ENCODE measurements around the gene IL20RA.

IL20RA gene

DNA sequence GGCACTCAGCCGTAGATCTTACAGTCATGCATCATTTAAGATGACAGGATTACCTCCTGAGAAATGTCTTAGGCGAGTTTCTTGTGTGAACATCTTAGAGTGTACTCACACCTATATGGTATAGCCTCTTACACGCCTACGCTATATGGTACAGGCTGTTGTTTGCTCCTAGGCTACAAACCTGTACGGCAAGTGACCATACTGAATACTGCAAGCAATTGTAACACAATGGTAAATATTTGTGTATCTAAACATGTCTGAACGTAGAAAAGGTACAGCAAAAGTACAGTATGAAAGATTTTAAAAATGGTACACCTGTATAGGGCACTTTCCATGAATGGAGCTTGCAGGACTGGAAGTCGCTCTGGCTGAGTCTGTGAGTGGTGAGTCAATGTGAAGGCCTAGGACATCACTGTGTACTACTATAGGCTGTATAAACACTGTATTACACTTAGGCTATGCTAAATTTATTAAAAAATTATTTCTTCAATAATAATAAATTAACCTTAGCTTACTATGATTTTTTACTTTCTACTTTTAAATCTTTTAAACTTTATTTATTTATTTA, 541 bp upstream of the IL20RA start:
- no peaks in the 10 kb centered on the region for H3F3A ChIP-seq (ENCODE audit: control insufficient read depth, insufficient read depth)
- H3K4me3 ChIP-seq (ENCODE audit: low read length) = no peak overlapping the region
- no peaks in the 10 kb centered on the region for H3K36me3 ChIP-seq (ENCODE audit: control insufficient read depth, low read length)
- H3K9me3 ChIP-seq (ENCODE audit: control insufficient read depth, insufficient read depth, low read length) = no peaks in the 10 kb centered on the region
- H4K20me1 ChIP-seq (ENCODE audit: control insufficient read depth, insufficient read depth, low read depth, low read length) = no peaks in the 10 kb centered on the region
- no peak for TF ChIP-seq EZH2phosphoT487 (IDR thresholded peaks at IDR 0.05; ENCODE audit: borderline replicate concordance, low read length)
- TF ChIP-seq, protein P1, sequence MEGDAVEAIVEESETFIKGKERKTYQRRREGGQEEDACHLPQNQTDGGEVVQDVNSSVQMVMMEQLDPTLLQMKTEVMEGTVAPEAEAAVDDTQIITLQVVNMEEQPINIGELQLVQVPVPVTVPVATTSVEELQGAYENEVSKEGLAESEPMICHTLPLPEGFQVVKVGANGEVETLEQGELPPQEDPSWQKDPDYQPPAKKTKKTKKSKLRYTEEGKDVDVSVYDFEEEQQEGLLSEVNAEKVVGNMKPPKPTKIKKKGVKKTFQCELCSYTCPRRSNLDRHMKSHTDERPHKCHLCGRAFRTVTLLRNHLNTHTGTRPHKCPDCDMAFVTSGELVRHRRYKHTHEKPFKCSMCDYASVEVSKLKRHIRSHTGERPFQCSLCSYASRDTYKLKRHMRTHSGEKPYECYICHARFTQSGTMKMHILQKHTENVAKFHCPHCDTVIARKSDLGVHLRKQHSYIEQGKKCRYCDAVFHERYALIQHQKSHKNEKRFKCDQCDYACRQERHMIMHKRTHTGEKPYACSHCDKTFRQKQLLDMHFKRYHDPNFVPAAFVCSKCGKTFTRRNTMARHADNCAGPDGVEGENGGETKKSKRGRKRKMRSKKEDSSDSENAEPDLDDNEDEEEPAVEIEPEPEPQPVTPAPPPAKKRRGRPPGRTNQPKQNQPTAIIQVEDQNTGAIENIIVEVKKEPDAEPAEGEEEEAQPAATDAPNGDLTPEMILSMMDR (IDR thresholded peaks at IDR 0.05; ENCODE audit: low read depth, low read length, poor library complexity, severe bottlenecking) = no peak
- H3K4me1 ChIP-seq (ENCODE audit: control insufficient read depth, low read length) = no peaks in the 10 kb centered on the region
- H3K9me2 ChIP-seq (replicated peaks; ENCODE audit: control insufficient read depth, low read length) = no peaks in the 10 kb centered on the region
- H3K27me3 ChIP-seq (ENCODE audit: control insufficient read depth, low read length) = peaks cover 13% of the 10 kb centered on the region; the same call in 1 of the 2 replicates
- H3K4me2 ChIP-seq (ENCODE audit: low read length) = no peak overlapping the region
- H3K27ac ChIP-seq (ENCODE audit: low read depth, low read length) = no peak overlapping the region
- H3K79me2 ChIP-seq (ENCODE audit: control insufficient read depth, low read length) = no peaks in the 10 kb centered on the region

DNA sequence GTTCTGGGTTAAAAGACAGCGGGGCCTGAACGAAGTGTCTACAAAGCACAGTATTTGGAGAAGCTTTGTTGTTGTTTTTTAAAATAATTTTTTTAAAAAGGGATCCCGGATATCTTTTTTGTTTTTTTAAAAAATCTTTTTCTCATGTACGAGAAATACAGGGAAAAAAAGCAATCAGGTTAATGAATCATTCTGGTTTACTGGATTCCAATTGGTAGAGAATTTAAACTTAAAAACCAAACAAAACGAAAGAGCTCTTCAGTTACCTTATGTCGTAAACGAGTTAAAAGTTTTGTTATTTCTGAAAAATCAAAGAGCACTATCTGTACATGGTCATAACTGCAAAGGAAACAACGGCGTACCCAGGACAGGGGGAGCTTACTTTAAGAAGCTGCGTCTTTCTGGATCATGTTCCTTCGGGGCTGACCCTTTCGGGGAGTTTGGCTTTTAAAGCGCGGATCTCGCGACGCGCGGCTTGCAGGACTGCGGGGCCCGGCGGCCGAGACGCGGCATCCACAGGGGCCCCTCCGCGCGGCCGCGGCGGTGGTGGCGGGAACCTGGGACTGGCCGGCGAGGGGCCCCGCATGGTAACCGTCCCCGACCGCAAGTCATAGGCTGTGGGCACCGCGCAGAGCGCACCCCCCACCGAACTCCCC, 927 bp downstream of the IL20RA start:
- TF ChIP-seq EZH2phosphoT487 (IDR thresholded peaks at IDR 0.05; ENCODE audit: borderline replicate concordance, low read length) = no peak
- TF ChIP-seq, protein P1 (IDR thresholded peaks at IDR 0.05; ENCODE audit: low read depth, low read length, poor library complexity, severe bottlenecking) = no peak
- H3K9me3 ChIP-seq (ENCODE audit: control insufficient read depth, insufficient read depth, low read length) = no peaks in the 10 kb centered on the region
- H3K27ac ChIP-seq (ENCODE audit: low read depth, low read length) = no peak overlapping the region
- H4K20me1 ChIP-seq (ENCODE audit: control insufficient read depth, insufficient read depth, low read depth, low read length) = no peaks in the 10 kb centered on the region
- no peaks in the 10 kb centered on the region for H3K79me2 ChIP-seq (ENCODE audit: control insufficient read depth, low read length)
- H3K27me3 ChIP-seq (ENCODE audit: control insufficient read depth, low read length) = peaks cover 13% of the 10 kb centered on the region; the same call in 1 of the 2 replicates
- H3K4me3 ChIP-seq (ENCODE audit: low read length) = no peak overlapping the region
- H3K36me3 ChIP-seq (ENCODE audit: control insufficient read depth, low read length) = no peaks in the 10 kb centered on the region
- no peaks in the 10 kb centered on the region for H3K9me2 ChIP-seq (replicated peaks; ENCODE audit: control insufficient read depth, low read length)
- no peaks in the 10 kb centered on the region for H3K4me1 ChIP-seq (ENCODE audit: control insufficient read depth, low read length)
- H3K4me2 ChIP-seq (ENCODE audit: low read length) = no peak overlapping the region
- H3F3A ChIP-seq (ENCODE audit: control insufficient read depth, insufficient read depth) = no peaks in the 10 kb centered on the region

DNA sequence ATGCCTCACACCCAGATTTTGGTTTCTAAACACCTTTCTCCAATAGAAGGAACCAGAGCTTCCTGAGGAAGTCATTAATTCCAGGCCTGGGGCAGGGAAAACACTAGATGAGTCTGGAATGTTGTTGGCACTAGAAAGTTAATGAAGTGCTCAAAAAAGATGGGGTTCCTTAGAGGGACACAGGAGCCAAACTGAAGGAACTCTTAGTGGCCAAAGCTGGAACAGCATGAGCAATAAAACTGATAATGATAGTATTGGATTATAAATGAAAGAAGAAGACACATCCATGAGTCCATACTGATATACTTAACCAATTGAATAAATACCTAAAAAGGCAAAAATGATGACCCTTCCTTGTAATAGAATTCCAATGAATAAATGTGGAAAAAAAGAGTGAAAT, 4.4 kb downstream of the IL20RA start:
- no peaks in the 10 kb centered on the region for H4K20me1 ChIP-seq (ENCODE audit: control insufficient read depth, insufficient read depth, low read depth, low read length)
- H3K4me1 ChIP-seq (ENCODE audit: control insufficient read depth, low read length) = no peaks in the 10 kb centered on the region
- H3K4me3 ChIP-seq (ENCODE audit: low read length) = no peak overlapping the region
- no peaks in the 10 kb centered on the region for H3K36me3 ChIP-seq (ENCODE audit: control insufficient read depth, low read length)
- H3K9me3 ChIP-seq (ENCODE audit: control insufficient read depth, insufficient read depth, low read length) = no peaks in the 10 kb centered on the region
- H3K4me2 ChIP-seq (ENCODE audit: low read length) = no peak overlapping the region
- H3K27me3 ChIP-seq (ENCODE audit: control insufficient read depth, low read length) = 0 out of 2 replicates have a peak, but pooled peaks cover 7% of the 10 kb centered on the region
- no peaks in the 10 kb centered on the region for H3K9me2 ChIP-seq (replicated peaks; ENCODE audit: control insufficient read depth, low read length)
- H3K27ac ChIP-seq (ENCODE audit: low read depth, low read length) = no peak overlapping the region
- TF ChIP-seq EZH2phosphoT487 (IDR thresholded peaks at IDR 0.05; ENCODE audit: borderline replicate concordance, low read length) = no peak
- TF ChIP-seq, protein P1 (IDR thresholded peaks at IDR 0.05; ENCODE audit: low read depth, low read length, poor library complexity, severe bottlenecking) = peak; percentile 15
- no peaks in the 10 kb centered on the region for H3F3A ChIP-seq (ENCODE audit: control insufficient read depth, insufficient read depth)
- H3K79me2 ChIP-seq (ENCODE audit: control insufficient read depth, low read length) = no peaks in the 10 kb centered on the region
